ENCODE results near the gene LTB4R2.
"Not testable (repeated sequence)": the region's sequence is repeated elsewhere in the genome, so short reads cannot be mapped to it uniquely, and the experiment has no call there.

LTB4R2 gene

GRCh38 chr14:24339284-24340151 lies 29.6 kb downstream of the LTB4R2 start, which contains the start of gene RIPK3:
Gene RIPK3, minus strand, starts transcription at chr14:24339991. Its CDS starts 165 bp downstream, at chr14:24339826.
- peak; percentile 60 for DNase-seq

GRCh38 chr14:24340606-24341005 lies 30.7 kb downstream of the LTB4R2 start:
- DNase-seq, result no peak

GRCh38 chr14:24342889-24343288 lies 32.9 kb downstream of the LTB4R2 start:
- DNase-seq, result no peak

- no peak for DNase-seq
These were observed 34.1 kb downstream of the LTB4R2 start for GRCh38 chr14:24343795-24344660.

- DNase-seq, result no peak
These were observed 37.2 kb downstream of the LTB4R2 start for GRCh38 chr14:24347134-24347533.

- DNase-seq, result no peak
These were observed 38.2 kb downstream of the LTB4R2 start for GRCh38 chr14:24348186-24348585.

GRCh38 chr14:24349742-24350141 lies 39.8 kb downstream of the LTB4R2 start:
- DNase-seq, result no peak

- no peak for DNase-seq
These were observed 41.6 kb downstream of the LTB4R2 start for GRCh38 chr14:24351517-24351916.

- no peak for DNase-seq
These were observed 43.9 kb downstream of the LTB4R2 start for GRCh38 chr14:24353559-24354481.

GRCh38 chr14:24354482-24354825 lies 44.5 kb downstream of the LTB4R2 start:
- not testable (repeated sequence) for DNase-seq

- DNase-seq, result no peak
These were observed 45.1 kb downstream of the LTB4R2 start for GRCh38 chr14:24355009-24355408.

- DNase-seq, result no peak
These were observed 46.3 kb downstream of the LTB4R2 start for GRCh38 chr14:24356208-24356607.

GRCh38 chr14:24360281-24360680 lies 50.3 kb downstream of the LTB4R2 start:
- DNase-seq, result no peak

- no peak for DNase-seq
These were observed 51.4 kb downstream of the LTB4R2 start for GRCh38 chr14:24361326-24361725.

Data from right kidney (tissue), 1 donor.